BE2C (cell line): ENCODE results near the gene DMRT2.

Experiments
- DNase-seq: peaks from one replicate; pipeline ENCODE4 v3.0.0-alpha.2; 2020
- H3K27me3 ChIP-seq: fragments of 250-450 bp; sonication (Bioruptor Pico); 2 replicates; pipeline ENCODE4 v1.5.1; 2020; ENCODE audit warnings: mild to moderate bottlenecking
- H3K36me3 ChIP-seq: fragments of 250-450 bp; sonication (Bioruptor Pico); 2 replicates; pipeline ENCODE4 v1.5.1; 2020; ENCODE audit warnings: mild to moderate bottlenecking
- H3K4me1 ChIP-seq: fragments of 250-450 bp; sonication (Bioruptor Pico); 2 replicates; pipeline ENCODE4 v1.5.1; 2020
- H3K4me3 ChIP-seq: 2 replicates; pipeline ENCODE4 v1.5.1; 2011; ENCODE audit warnings: low read depth, low read length
- H3K9me3 ChIP-seq: fragments of 250-450 bp; sonication (Bioruptor Pico); 2 replicates; pipeline ENCODE4 v1.5.1; 2020
- TF ChIP-seq, protein P1 (sequence below): IDR thresholded peaks from 2 replicates; pipeline ENCODE4 v1.5.1; 2012; ENCODE audit warnings: mild to moderate bottlenecking, low read depth, low read length

DMRT2 gene

DNA sequence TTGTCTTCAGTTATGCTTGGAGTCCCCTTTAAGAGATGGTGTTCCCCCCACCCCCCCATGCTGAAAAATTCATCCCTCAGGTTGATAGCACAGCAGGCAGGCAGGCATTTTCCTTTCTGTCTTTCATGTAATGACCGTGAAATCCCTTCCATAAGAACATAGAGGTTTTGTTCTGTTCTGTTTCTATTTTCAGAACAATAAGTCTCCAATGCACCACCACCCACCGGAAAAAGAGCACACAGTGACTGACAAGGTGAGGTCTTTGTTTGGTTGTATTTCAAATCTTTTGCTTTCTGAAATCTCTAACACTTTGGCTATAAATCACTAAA lies 52.4 kb downstream of the DMRT2 start:
- Histone ChIP-seq H3K9me3 (no peaks in the 10 kb centered on the region), H3K27me3 (no peaks in the 10 kb centered on the region), H3K4me1 (no peaks in the 10 kb centered on the region), H3K4me3 (no peak overlapping the region), H3K36me3 (no peaks in the 10 kb centered on the region)
- no peak for DNase-seq
- TF ChIP-seq, protein P1, sequence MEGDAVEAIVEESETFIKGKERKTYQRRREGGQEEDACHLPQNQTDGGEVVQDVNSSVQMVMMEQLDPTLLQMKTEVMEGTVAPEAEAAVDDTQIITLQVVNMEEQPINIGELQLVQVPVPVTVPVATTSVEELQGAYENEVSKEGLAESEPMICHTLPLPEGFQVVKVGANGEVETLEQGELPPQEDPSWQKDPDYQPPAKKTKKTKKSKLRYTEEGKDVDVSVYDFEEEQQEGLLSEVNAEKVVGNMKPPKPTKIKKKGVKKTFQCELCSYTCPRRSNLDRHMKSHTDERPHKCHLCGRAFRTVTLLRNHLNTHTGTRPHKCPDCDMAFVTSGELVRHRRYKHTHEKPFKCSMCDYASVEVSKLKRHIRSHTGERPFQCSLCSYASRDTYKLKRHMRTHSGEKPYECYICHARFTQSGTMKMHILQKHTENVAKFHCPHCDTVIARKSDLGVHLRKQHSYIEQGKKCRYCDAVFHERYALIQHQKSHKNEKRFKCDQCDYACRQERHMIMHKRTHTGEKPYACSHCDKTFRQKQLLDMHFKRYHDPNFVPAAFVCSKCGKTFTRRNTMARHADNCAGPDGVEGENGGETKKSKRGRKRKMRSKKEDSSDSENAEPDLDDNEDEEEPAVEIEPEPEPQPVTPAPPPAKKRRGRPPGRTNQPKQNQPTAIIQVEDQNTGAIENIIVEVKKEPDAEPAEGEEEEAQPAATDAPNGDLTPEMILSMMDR, result no peak
